Activated T-cell treated with anti-CD3 and anti-CD28 coated beads, Interleukin-2, amount 50 U/mL, for 1 hour (primary cell): ENCODE results near the gene FRAT1.
"Not testable (repeated sequence)": the region's sequence is repeated elsewhere in the genome, so short reads cannot be mapped to it uniquely, and the experiment has no call there.

Source experiments
- DNase-seq: peaks from one replicate; pipeline ENCODE4 v3.0.0-alpha.2; 2020

The FRAT1 gene

GRCh38 chr10:97335188-97335619, 16.1 kb downstream of the FRAT1 start:
- no peak for DNase-seq

GRCh38 chr10:97336006-97336405, 16.9 kb downstream of the FRAT1 start:
- no peak for DNase-seq

- no peak for DNase-seq
These were observed 17.4 kb downstream of the FRAT1 start for GRCh38 chr10:97336446-97336845.

GRCh38 chr10:97336942-97337831, 18.1 kb downstream of the FRAT1 start:
- DNase-seq: no peak

- DNase-seq: no peak
These were observed 19.0 kb downstream of the FRAT1 start for GRCh38 chr10:97338041-97338440.

- no peak for DNase-seq
These were observed 22.3 kb downstream of the FRAT1 start for GRCh38 chr10:97341416-97341815.

- not testable (repeated sequence) for DNase-seq
These were observed 24.6 kb downstream of the FRAT1 start for GRCh38 chr10:97343664-97344063.

GRCh38 chr10:97347317-97347716, 28.2 kb downstream of the FRAT1 start:
- no peak for DNase-seq

GRCh38 chr10:97349752-97350513, 30.9 kb downstream of the FRAT1 start:
- no peak for DNase-seq

GRCh38 chr10:97353945-97354344, 34.9 kb downstream of the FRAT1 start:
- DNase-seq: no peak

- no peak for DNase-seq
These were observed 36.5 kb downstream of the FRAT1 start for GRCh38 chr10:97355571-97355975.

- no peak for DNase-seq
These were observed 37.3 kb downstream of the FRAT1 start for GRCh38 chr10:97356318-97356914.

- no peak for DNase-seq
These were observed 37.8 kb downstream of the FRAT1 start for GRCh38 chr10:97356918-97357317.

GRCh38 chr10:97358349-97358748, 39.3 kb downstream of the FRAT1 start:
- DNase-seq: no peak

GRCh38 chr10:97358781-97359180, 39.7 kb downstream of the FRAT1 start:
- DNase-seq: no peak

GRCh38 chr10:97360705-97361536, 41.9 kb downstream of the FRAT1 start:
- DNase-seq: no peak

- no peak for DNase-seq
These were observed 42.4 kb downstream of the FRAT1 start for GRCh38 chr10:97361537-97361901.

GRCh38 chr10:97362310-97363033, 43.4 kb downstream of the FRAT1 start:
- DNase-seq: no peak

GRCh38 chr10:97363071-97363470, 44.0 kb downstream of the FRAT1 start:
- DNase-seq: no peak

GRCh38 chr10:97365761-97366351, 46.8 kb downstream of the FRAT1 start:
- DNase-seq: no peak

GRCh38 chr10:97366572-97366971, 47.5 kb downstream of the FRAT1 start:
- no peak for DNase-seq
